Germinal center (tissue), 1 donor: Measurements from ENCODE around the gene LTBP1.

ENCODE experiments used
- DNase-seq: peaks from one replicate; pipeline ENCODE4 v3.0.0; 2012; ENCODE audit warnings: mixed read lengths, low spot score

The LTBP1 gene

GRCh38 chr2:33118651-33119050 lies 171.9 kb downstream of the LTBP1 start:
- DNase-seq: no peak

GRCh38 chr2:33121416-33121815 lies 174.7 kb downstream of the LTBP1 start:
- DNase-seq: no peak

GRCh38 chr2:33121925-33122324 lies 175.2 kb downstream of the LTBP1 start:
- no peak for DNase-seq

GRCh38 chr2:33122726-33123125 lies 176.0 kb downstream of the LTBP1 start:
- no peak for DNase-seq

- DNase-seq: no peak
Observed at GRCh38 chr2:33123216-33123615, 176.5 kb downstream of the LTBP1 start.

GRCh38 chr2:33126552-33126951 lies 179.8 kb downstream of the LTBP1 start:
- no peak for DNase-seq

- no peak for DNase-seq
Observed at GRCh38 chr2:33126958-33127357, 180.2 kb downstream of the LTBP1 start.

GRCh38 chr2:33129263-33130053 lies 182.7 kb downstream of the LTBP1 start:
- no peak for DNase-seq

- DNase-seq: no peak
Observed at GRCh38 chr2:33130054-33130447, 183.3 kb downstream of the LTBP1 start.

GRCh38 chr2:33130544-33130943 lies 183.8 kb downstream of the LTBP1 start:
- no peak for DNase-seq

GRCh38 chr2:33131111-33131510 lies 184.4 kb downstream of the LTBP1 start:
- DNase-seq: no peak

- no peak for DNase-seq
Observed at GRCh38 chr2:33131749-33132148, 185.0 kb downstream of the LTBP1 start.

- DNase-seq: no peak
Observed at GRCh38 chr2:33133454-33133952, 186.8 kb downstream of the LTBP1 start.

- no peak for DNase-seq
Observed at GRCh38 chr2:33134086-33134771, 187.5 kb downstream of the LTBP1 start.

- DNase-seq: no peak
Observed at GRCh38 chr2:33134791-33135560, 188.2 kb downstream of the LTBP1 start.

- no peak for DNase-seq
Observed at GRCh38 chr2:33135645-33136044, 188.9 kb downstream of the LTBP1 start.

GRCh38 chr2:33136056-33136455 lies 189.3 kb downstream of the LTBP1 start:
- no peak for DNase-seq

- DNase-seq: no peak
Observed at GRCh38 chr2:33136566-33136965, 189.8 kb downstream of the LTBP1 start.

GRCh38 chr2:33137331-33137730 lies 190.6 kb downstream of the LTBP1 start:
- no peak for DNase-seq

GRCh38 chr2:33139949-33140348 lies 193.2 kb downstream of the LTBP1 start:
- DNase-seq: no peak

- no peak for DNase-seq
Observed at GRCh38 chr2:33141476-33141875, 194.7 kb downstream of the LTBP1 start.

GRCh38 chr2:33142810-33143209 lies 196.1 kb downstream of the LTBP1 start:
- no peak for DNase-seq

GRCh38 chr2:33144243-33144642 lies 197.5 kb downstream of the LTBP1 start:
- DNase-seq: no peak
